HFF-Myc (cell line): ENCODE measurements around the gene GYPC.
"Not testable (repeated sequence)": the region's sequence is repeated elsewhere in the genome, so short reads cannot be mapped to it uniquely, and the experiment has no call there.

Experiments
- DNase-seq: peaks from one replicate; pipeline ENCODE4 v3.0.0-alpha.2; 2011; ENCODE audit warnings: low read depth; ENCODE audit errors: extremely low read depth
- H3K4me3 ChIP-seq: replicated peaks from 2 replicates; pipeline ENCODE4 v1.5.1; 2011; ENCODE audit warnings: low read depth, mild to moderate bottlenecking, control low read depth, low read length
- CTCF ChIP-seq: IDR thresholded peaks from 2 replicates; pipeline ENCODE4 v1.5.1; 2012; ENCODE audit warnings: mild to moderate bottlenecking, low read depth, low read length, control low read depth; ENCODE audit errors: missing control alignments

The GYPC gene

GRCh38 chr2:126642031-126642430 lies 13.9 kb upstream of the GYPC start:
- no peak for DNase-seq
- no peak for TF ChIP-seq CTCF

GRCh38 chr2:126643431-126643830 lies 12.5 kb upstream of the GYPC start:
- no peak for DNase-seq

More at GRCh38 chr2:126642031-126642430, 13.9 kb upstream of the GYPC start:
- H3K4me3 ChIP-seq, result no peak overlapping the region

GRCh38 chr2:126643972-126644371 lies 12.0 kb upstream of the GYPC start:
- no peak for DNase-seq
- no peak overlapping the region for H3K4me3 ChIP-seq
- no peak for TF ChIP-seq CTCF

More at GRCh38 chr2:126643431-126643830, 12.5 kb upstream of the GYPC start:
- H3K4me3 ChIP-seq, result no peak overlapping the region
- TF ChIP-seq CTCF, result no peak

GRCh38 chr2:126644630-126645191 lies 11.2 kb upstream of the GYPC start:
- no peak for TF ChIP-seq CTCF
- no peak for DNase-seq
- H3K4me3 ChIP-seq, result no peak overlapping the region

GRCh38 chr2:126645211-126645618 lies 10.7 kb upstream of the GYPC start:
- DNase-seq, result no peak
- H3K4me3 ChIP-seq, result no peak overlapping the region
- no peak for TF ChIP-seq CTCF

- H3K4me3 ChIP-seq, result no peak overlapping the region
- no peak for DNase-seq
- TF ChIP-seq CTCF, result no peak
These were observed 9.9 kb upstream of the GYPC start for GRCh38 chr2:126646026-126646425.

- not testable (repeated sequence) for H3K4me3 ChIP-seq, DNase-seq
These were observed 8.1 kb upstream of the GYPC start for GRCh38 chr2:126647714-126648344.

- H3K4me3 ChIP-seq, DNase-seq: not testable (repeated sequence)
These were observed 7.6 kb upstream of the GYPC start for GRCh38 chr2:126648345-126648786.
